Endothelial cell of umbilical vein (primary cell): ENCODE results near the gene AMPH. TPM values are rescaled to one million over a fixed set of nuclear protein-coding genes. Genes with fewer than 3 reads are reported as not detected.

Experiments used
- BruUV-seq: library from RNA; stranded (reverse); fragments of 400-500 nt; replicated peaks from 2 replicates; lab custom pipeline; 2021; lab: Mats Ljungman, UMichigan
- CTCF ChIA-PET: fragments of 300-600, 350-600 bp; sonication (Branson Sonifier 250); formaldehyde crosslinking; loops from one replicate; lab custom pipeline; 2021; ENCODE audit warnings: antibody characterized with exemption, inconsistent platforms; lab: Charles Lee
- POLR2A ChIA-PET: fragments of 300-600, 350-600 bp; sonication (Branson Sonifier 250); formaldehyde crosslinking; loops from one replicate; lab custom pipeline; 2021; ENCODE audit warnings: antibody characterized with exemption, inconsistent platforms; lab: Charles Lee
- DNase-seq: peaks from one replicate; pipeline ENCODE4 v3.0.0-alpha.2; 2011; ENCODE audit warnings: low read depth, low spot score
- FAIRE-seq: peaks from 2 replicates; lab custom pipeline; 2011; peaks lifted over from hg19 to GRCh38; lab: Jason Lieb, UNC
- H2AFZ ChIP-seq: 2 replicates; pipeline ENCODE4 v1.6.0; 2012; ENCODE audit warnings: low read depth, low read length, control low read depth, inconsistent platforms
- H3K27ac ChIP-seq: 2 replicates; pipeline ENCODE4 v1.5.1; 2011; ENCODE audit warnings: low read depth, mild to moderate bottlenecking, control low read depth, low read length, moderate library complexity; ENCODE audit not compliant: insufficient read depth
- H3K27me3 ChIP-seq, 2 experiments: 2 replicates each; pipeline versions ENCODE4 v1.6.0 to v1.6.1; 2011; ENCODE audit warnings: low read length in 2 of 2, mixed read lengths in 1 of 2; ENCODE audit not compliant: control insufficient read depth in 2 of 2, insufficient read depth in 2 of 2
- H3K36me3 ChIP-seq, 2 experiments: 2 replicates in 1 of 2; 3 replicates in 1 of 2; pipeline ENCODE4 v1.5.1; 2011; ENCODE audit warnings: low read length in 2 of 2, mild to moderate bottlenecking in 1 of 2, moderate library complexity in 1 of 2; ENCODE audit not compliant: control insufficient read depth in 2 of 2, insufficient read depth in 2 of 2; ENCODE audit errors: extremely low read depth in 1 of 2
- H3K4me1 ChIP-seq: 3 replicates; pipeline ENCODE4 v1.5.1; 2011; ENCODE audit warnings: mild to moderate bottlenecking, low read length; ENCODE audit not compliant: control insufficient read depth, insufficient read depth; ENCODE audit errors: extremely low read depth
- H3K4me2 ChIP-seq: 2 replicates; pipeline ENCODE4 v1.6.1; 2011; ENCODE audit warnings: low read length, control low read depth, mixed read lengths; ENCODE audit not compliant: insufficient read depth
- H3K4me3 ChIP-seq, 3 experiments: fragments of 200-600 bp in 1 of 3; sonication (generic), shearing (Covaris generic) in 1 of 3; replicated peaks in 1 of 3; 2 replicates each; pipeline ENCODE4 v1.5.1; 2011 to 2016; ENCODE audit warnings: control low read depth in 3 of 3, low read length in 3 of 3, mild to moderate bottlenecking in 2 of 3, inconsistent platforms in 1 of 3, low read depth in 1 of 3, moderate library complexity in 1 of 3; ENCODE audit not compliant: insufficient read depth in 1 of 3
- H3K79me2 ChIP-seq: 2 replicates; pipeline ENCODE4 v1.6.0; 2012; ENCODE audit warnings: low read length, inconsistent platforms; ENCODE audit not compliant: control insufficient read depth, insufficient read depth
- H3K9ac ChIP-seq: replicated peaks from 2 replicates; pipeline ENCODE3; 2011; ENCODE audit warnings: low read length, control low read depth; ENCODE audit not compliant: insufficient read depth; ENCODE audit errors: extremely low read depth
- H3K9me1 ChIP-seq: replicated peaks from 3 replicates; pipeline ENCODE4 v1.6.0; 2011; ENCODE audit warnings: mild to moderate bottlenecking, low read length; ENCODE audit not compliant: control insufficient read depth, insufficient read depth; ENCODE audit errors: extremely low read depth
- H3K9me3 ChIP-seq: replicated peaks from 2 replicates; pipeline ENCODE4 v1.5.1; 2012; ENCODE audit warnings: low read length, inconsistent platforms; ENCODE audit not compliant: control insufficient read depth, insufficient read depth
- H4K20me1 ChIP-seq: replicated peaks from 2 replicates; pipeline ENCODE3; 2011; ENCODE audit warnings: mild to moderate bottlenecking, low read length; ENCODE audit not compliant: control insufficient read depth, insufficient read depth; ENCODE audit errors: extremely low read depth
- CTCF ChIP-seq, 2 donors: IDR thresholded peaks; 1 replicate in 1 of 2; 2 replicates in 1 of 2; pipeline ENCODE4 v1.5.1; 2011; ENCODE audit warnings: low read length in 2 of 2, mild to moderate bottlenecking in 2 of 2, moderate library complexity in 2 of 2, control low read depth in 1 of 2, inconsistent platforms in 1 of 2, low read depth in 1 of 2; ENCODE audit not compliant: insufficient read depth in 1 of 2; ENCODE audit errors: extremely low read depth in 1 of 2
- GATA2 ChIP-seq: IDR thresholded peaks from 2 replicates; pipeline ENCODE4 v1.7.0; 2011; ENCODE audit warnings: low read depth, mild to moderate bottlenecking, moderate library complexity, mixed read lengths, low read length; ENCODE audit not compliant: insufficient read length, insufficient read depth
- MYC ChIP-seq: IDR thresholded peaks from one replicate; pipeline ENCODE4 v1.6.1; 2011; ENCODE audit warnings: mild to moderate bottlenecking, low read depth, low read length
- POLR2A ChIP-seq: IDR thresholded peaks from 2 replicates; pipeline ENCODE4 v1.6.1; 2012; ENCODE audit warnings: low read depth, mild to moderate bottlenecking, control low read depth, low read length
- dilution Hi-C: fragments of 300-500 bp; cut with MboI; formaldehyde crosslinking; loops from one replicate; pipeline ENCODE4 v1.15.0; 2019; ENCODE audit warnings: low sequenced_read_pairs; ENCODE audit not compliant: extremely low pct_ligation_motif_present
- intact Hi-C: fragments of 100-400 bp; cut with micrococcal nuclease; formaldehyde crosslinking; loops from one replicate; pipeline ENCODE4 v1.10.0; 2022
- polyA plus RNA-seq, 4 experiments: library from polyadenylated mRNA; depleted of rRNA in 3 of 4; stranded (reverse) in 3 of 4; unstranded in 1 of 4; fragments of >200 nt; gene quantifications; 2 replicates each; pipeline versions ENCODE4 v1.2.1 to v1.2.3, GENCODE V29; 2011 to 2012; ENCODE audit warnings: missing spikeins in 1 of 4
- total RNA-seq: library from RNA; stranded (reverse); gene quantifications from 2 replicates; pipeline ENCODE4 v1.2.3, GENCODE V29; 2021

Gene AMPH
- total and polyA plus RNA-seq, 2 donors (not counting 3 experiments of a cell fraction or from before 2014, with no cell fraction given): 5.2 to 9.2 TPM

- dilution Hi-C loops: no loop called here
Observed at GRCh38 chr7:38592737-38593288, 38.4 kb downstream of the AMPH start.

More at GRCh38 chr7:38592737-38593288, 38.4 kb downstream of the AMPH start:
- no peaks in the 10 kb centered on the region for H3K36me3 ChIP-seq
- H3K4me3 ChIP-seq: no peak overlapping the region
- DNase-seq (no peak), FAIRE-seq (no peak)
- H3K9me3 ChIP-seq: no peaks in the 10 kb centered on the region
- H3K4me1 ChIP-seq: no peaks in the 10 kb centered on the region
- no peaks in the 10 kb centered on the region for H3K9me1 ChIP-seq
- POLR2A ChIA-PET: no interaction called here
- no peak for TF ChIP-seq GATA2
- TF ChIP-seq MYC: no peak
- no peak for TF ChIP-seq CTCF (IDR thresholded peaks at IDR 0.05; ENCODE audit: extremely low read depth in 1 of 2, insufficient read depth in 1 of 2, low read depth in 1 of 2, low read length in 2 of 2)
- TF ChIP-seq POLR2A: no peak
- no peak overlapping the region for H2AFZ ChIP-seq
- H4K20me1 ChIP-seq: no peaks in the 10 kb centered on the region
- H3K27me3 ChIP-seq: no peaks in the 10 kb centered on the region
- no TSS peak for BruUV-seq
- no peak overlapping the region for H3K27ac ChIP-seq
- H3K9ac ChIP-seq: no peak overlapping the region
- intact Hi-C loops: no loop called here
- H3K4me2 ChIP-seq: no peak overlapping the region
- H3K79me2 ChIP-seq: no peaks in the 10 kb centered on the region
- CTCF ChIA-PET: interaction anchor here (1.3 kb wide), 1 partner anchor 67 kb away, joined by 4 read pairs; no protein-coding TSS in a partner anchor
